Motor neuron (in vitro differentiated cells): ENCODE measurements around the gene ZNF524. TPM values are rescaled to one million over a fixed set of nuclear protein-coding genes. Genes with fewer than 3 reads are reported as not detected.

Experiments used
- ATAC-seq, 8 experiments: fragments of 200-7000 bp; cut with Tn5 transposase; replicated peaks in 6 of 8; 2 replicates each; pipeline ENCODE4 v1.8.0; 2021; ENCODE audit warnings: mild to moderate bottlenecking in 8 of 8, moderate library complexity in 8 of 8
- H3K27ac ChIP-seq, 2 donors: fragments of 250-450 bp; sonication (Bioruptor Pico); 2 replicates each; pipeline ENCODE4 v1.9.0; 2021; ENCODE audit warnings: antibody characterized with exemption in 2 of 2, mild to moderate bottlenecking in 2 of 2, moderate library complexity in 1 of 2
- H3K4me1 ChIP-seq, 2 donors: fragments of 250-450 bp; sonication (Bioruptor Pico); replicated peaks in 1 of 2; 2 replicates each; pipeline ENCODE4 v1.6.1; 2021; ENCODE audit warnings: antibody characterized with exemption in 2 of 2, mild to moderate bottlenecking in 2 of 2, moderate library complexity in 1 of 2
- H3K4me3 ChIP-seq, 5 donors: fragments of 250-450 bp; sonication (Bioruptor Pico); 2 replicates each; pipeline ENCODE4 v1.9.0; 2021; ENCODE audit warnings: antibody characterized with exemption in 5 of 5, mild to moderate bottlenecking in 5 of 5, moderate library complexity in 4 of 5
- WGBS, 10 experiments: fragments of 450-650 bp; shearing (Covaris generic); methylation state at CpG; one replicate each; pipeline ENCODE4 v1.0.0; 2022; 5-methylcytosine and 5-hydroxymethylcytosine counted together
- in situ Hi-C, 9 experiments: fragments of 400-800 bp; cut with MboI; loops; one replicate each; pipeline ENCODE4 v1.15.0; 2021; ENCODE audit warnings: low sequenced_read_pairs in 9 of 9, low pct_unique_long_range_greater_than_20kb in 2 of 9; ENCODE audit not compliant: unreplicated experiment in 9 of 9
- total RNA-seq, 8 experiments: library from RNA; unstranded; fragments of 300-600 nt; gene quantifications; 2 replicates each; pipeline versions ENCODE4 v1.2.3 to v1.2.4, GENCODE V29; 2022

The ZNF524 gene
- total RNA-seq, 8 experiments from 2014 or later: 3.7 to 12.3 (median 5.4) TPM

DNA sequence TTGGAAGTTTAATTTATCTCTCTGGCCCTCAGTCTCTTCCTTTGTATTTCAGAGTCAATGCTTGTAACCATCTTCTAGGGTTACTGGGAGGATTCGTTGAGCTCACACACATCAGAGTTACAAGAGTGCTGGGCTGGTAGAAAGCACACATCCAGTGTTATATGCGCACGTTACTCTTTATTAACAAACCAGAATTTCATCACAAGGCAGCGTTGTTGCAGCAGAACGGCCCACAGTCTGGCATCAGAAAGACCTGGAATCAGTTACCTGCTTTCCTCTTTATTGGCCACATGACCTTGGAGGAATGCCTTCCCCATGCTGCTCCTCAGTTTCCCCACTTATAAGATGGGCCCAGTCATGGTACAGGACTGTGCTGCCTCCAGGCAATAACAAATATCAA, 9.2 kb downstream of the ZNF524 start:
- H3K27ac ChIP-seq: no peak overlapping the region
- WGBS, 10 experiments: 40 to 100% (median 91%) methylated on average over 1 to 5 of the region's 5 CpGs; no CpG with 5 or more reads in 3 of the 10 experiments
- in situ Hi-C loops: loop anchor here in 1 of 9 experiments (10.0 kb wide), 1 partner anchor 95 kb away; no protein-coding TSS in a partner anchor
- no peak for ATAC-seq
- H3K4me1 ChIP-seq: peaks cover under 1 to 7% of the 10 kb centered on the region in 2 donors
- H3K4me3 ChIP-seq: no peak overlapping the region

DNA sequence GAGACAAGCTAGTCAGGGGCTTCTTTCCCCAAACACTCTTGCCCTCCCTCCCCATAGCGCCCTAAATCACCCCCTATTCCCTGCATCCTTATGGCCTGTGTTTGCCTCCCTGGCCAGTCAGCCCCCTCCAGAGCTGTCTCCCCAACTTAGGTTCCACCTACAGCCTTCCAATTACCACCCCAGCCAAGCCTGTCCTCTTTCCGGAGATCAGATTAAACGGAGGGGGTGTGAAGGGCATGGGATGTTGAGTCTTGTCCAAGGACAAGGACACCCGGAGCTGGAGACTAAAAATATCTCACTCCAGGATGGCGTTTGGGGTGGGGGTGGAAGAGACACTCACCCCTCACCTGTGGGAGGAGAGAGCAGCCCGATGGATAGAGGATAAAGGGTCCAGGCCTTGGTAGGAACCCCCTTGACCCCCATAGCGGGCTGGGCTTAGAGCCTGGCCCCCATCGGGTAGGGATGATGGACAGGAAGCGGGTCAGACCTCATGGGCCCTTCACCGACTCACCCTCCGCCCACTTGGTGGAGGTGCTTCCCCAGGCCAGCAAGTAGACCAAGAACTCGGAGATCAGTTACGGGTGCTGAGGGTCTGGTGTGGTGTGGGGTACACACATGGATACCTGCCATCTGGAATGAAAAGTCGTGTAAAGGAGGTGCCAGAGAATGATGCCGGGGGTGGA, 11.4 kb downstream of the ZNF524 start:
- 0 to 100% (median 77%) methylated on average over 1 to 4 of the region's 15 CpGs; no CpG with 5 or more reads in 4 of the 10 experiments for WGBS, 10 experiments
- Histone ChIP-seq H3K4me1 (peaks cover 0 to 5% of the 10 kb centered on the region in 2 donors), H3K27ac (peak overlapping the region in 1 of 2 donors; percentile 20), H3K4me3 (no peak overlapping the region)
- no peak for ATAC-seq
- in situ Hi-C loops: no loop called here

- in situ Hi-C loops: no loop called here
- WGBS, 10 experiments: 86 to 100% (median 100%) methylated on average over 1 to 2 of the region's 3 CpGs; no CpG with 5 or more reads in 2 of the 10 experiments
- no peak overlapping the region for H3K4me3 ChIP-seq
- H3K4me1 ChIP-seq: no peaks in the 10 kb centered on the region
- no peak overlapping the region for H3K27ac ChIP-seq
- ATAC-seq: no peak
These were observed 12.0 kb downstream of the ZNF524 start for GRCh38 chr19:55611983-55612645.

DNA sequence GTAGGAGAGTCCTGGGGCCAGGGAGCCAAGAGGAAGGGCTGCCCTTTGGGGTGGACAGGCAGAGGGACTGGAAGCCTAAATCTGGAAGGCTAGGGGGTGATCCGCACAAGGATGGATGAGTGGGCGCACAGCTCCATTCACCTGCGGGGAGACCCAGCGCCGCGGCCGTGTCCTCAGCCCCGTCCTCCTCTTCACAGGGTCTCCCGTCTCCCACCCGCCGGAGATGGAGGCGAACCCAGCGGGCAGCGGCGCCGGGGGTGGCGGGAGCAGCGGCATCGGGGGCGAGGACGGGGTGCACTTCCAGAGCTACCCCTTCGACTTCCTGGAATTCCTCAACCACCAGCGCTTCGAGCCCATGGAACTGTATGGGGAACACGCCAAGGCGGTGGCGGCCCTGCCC, 13.3 kb downstream of the ZNF524 start:
- Histone ChIP-seq H3K4me3 (no peak overlapping the region), H3K27ac (no peak overlapping the region), H3K4me1 (no peaks in the 10 kb centered on the region)
- ATAC-seq: peak in 2 of 8 experiments; percentile 8 to 11
- WGBS, 10 experiments: no CpG with 5 or more reads among the region's 27 CpGs
- in situ Hi-C loops: no loop called here

DNA sequence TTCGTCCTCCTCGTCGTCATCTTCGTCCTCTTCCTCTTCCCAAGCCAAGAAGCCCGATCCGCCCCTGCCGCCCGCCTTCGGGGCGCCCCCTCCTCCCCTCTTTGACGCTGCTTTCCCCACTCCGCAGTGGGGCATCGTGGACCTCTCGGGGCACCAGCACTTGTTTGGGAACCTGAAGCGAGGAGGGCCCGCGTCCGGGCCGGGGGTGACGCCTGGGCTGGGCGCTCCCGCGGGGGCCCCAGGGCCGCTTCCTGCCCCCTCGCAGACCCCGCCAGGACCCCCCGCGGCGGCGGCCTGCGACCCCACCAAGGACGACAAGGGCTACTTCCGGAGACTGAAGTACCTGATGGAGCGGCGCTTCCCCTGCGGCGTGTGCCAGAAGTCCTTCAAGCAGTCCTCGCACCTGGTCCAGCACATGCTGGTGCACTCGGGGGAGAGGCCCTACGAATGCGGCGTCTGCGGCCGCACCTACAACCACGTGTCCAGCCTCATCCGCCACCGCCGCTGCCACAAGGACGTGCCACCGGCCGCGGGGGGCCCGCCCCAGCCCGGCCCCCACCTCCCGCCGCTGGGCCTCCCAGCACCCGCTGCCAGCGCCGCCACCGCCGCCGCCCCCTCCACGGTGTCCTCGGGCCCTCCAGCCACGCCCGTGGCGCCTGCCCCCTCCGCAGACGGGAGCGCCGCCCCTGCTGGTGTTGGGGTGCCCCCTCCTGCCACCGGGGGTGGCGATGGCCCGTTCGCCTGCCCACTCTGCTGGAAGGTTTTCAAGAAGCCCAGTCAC, 14.0 kb downstream of the ZNF524 start:
- peak in 4 of 8 experiments; percentile 12 to 19 (median 14) for ATAC-seq
- no CpG with 5 or more reads among the region's 75 CpGs for WGBS, 10 experiments
- H3K27ac ChIP-seq: no peak overlapping the region
- H3K4me1 ChIP-seq: no peaks in the 10 kb centered on the region
- H3K4me3 ChIP-seq: no peak overlapping the region
- in situ Hi-C loops: no loop called here

GRCh38 chr19:55614711-55615542, 14.8 kb downstream of the ZNF524 start:
- no peak overlapping the region for H3K4me3 ChIP-seq
- no peak overlapping the region for H3K27ac ChIP-seq
- 100% methylated on average over 1 of the region's 98 CpGs; no CpG with 5 or more reads in 9 of the 10 experiments for WGBS, 10 experiments
- in situ Hi-C loops: no loop called here
- H3K4me1 ChIP-seq: no peaks in the 10 kb centered on the region
- peak in 4 of 8 experiments; percentile 8 to 21 (median 13) for ATAC-seq

DNA sequence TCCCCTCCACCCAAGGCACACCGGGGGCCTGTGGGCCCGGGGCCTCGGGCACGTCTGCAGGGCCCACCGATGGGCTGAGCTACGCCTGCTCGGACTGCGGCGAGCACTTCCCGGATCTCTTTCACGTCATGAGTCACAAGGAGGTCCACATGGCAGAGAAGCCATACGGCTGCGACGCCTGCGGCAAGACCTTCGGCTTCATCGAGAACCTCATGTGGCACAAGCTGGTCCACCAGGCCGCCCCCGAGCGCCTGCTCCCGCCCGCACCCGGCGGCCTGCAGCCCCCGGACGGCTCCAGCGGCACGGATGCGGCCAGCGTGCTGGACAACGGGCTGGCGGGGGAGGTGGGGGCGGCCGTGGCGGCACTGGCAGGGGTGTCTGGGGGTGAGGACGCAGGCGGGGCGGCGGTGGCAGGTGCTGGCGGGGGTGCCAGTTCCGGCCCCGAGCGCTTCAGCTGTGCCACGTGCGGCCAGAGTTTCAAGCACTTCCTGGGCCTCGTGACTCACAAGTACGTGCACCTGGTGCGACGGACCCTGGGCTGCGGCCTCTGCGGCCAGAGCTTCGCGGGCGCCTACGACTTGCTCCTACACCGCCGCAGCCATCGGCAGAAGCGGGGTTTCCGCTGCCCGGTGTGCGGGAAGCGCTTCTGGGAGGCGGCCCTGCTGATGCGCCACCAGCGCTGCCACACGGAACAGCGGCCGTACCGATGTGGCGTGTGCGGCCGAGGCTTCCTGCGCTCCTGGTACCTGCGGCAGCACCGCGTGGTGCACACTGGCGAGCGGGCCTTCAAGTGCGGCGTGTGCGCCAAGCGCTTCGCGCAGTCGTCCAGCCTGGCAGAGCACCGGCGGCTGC, 15.7 kb downstream of the ZNF524 start:
- ATAC-seq: peak in 1 of 8 experiments; percentile 14
- H3K4me1 ChIP-seq: no peaks in the 10 kb centered on the region
- no peak overlapping the region for H3K4me3 ChIP-seq
- in situ Hi-C loops: no loop called here
- 90 to 100% (median 100%) methylated on average over 4 to 8 of the region's 88 CpGs; no CpG with 5 or more reads in 7 of the 10 experiments for WGBS, 10 experiments
- H3K27ac ChIP-seq: no peak overlapping the region

- H3K27ac ChIP-seq: no peak overlapping the region
- in situ Hi-C loops: no loop called here
- H3K4me1 ChIP-seq: no peaks in the 10 kb centered on the region
- ATAC-seq: no peak
- no peak overlapping the region for H3K4me3 ChIP-seq
- WGBS, 10 experiments: 97 to 100% (median 98%) methylated on average over 6 to 11 of the region's 38 CpGs; no CpG with 5 or more reads in 7 of the 10 experiments
These were observed 16.3 kb downstream of the ZNF524 start for GRCh38 chr19:55616395-55616875.

DNA sequence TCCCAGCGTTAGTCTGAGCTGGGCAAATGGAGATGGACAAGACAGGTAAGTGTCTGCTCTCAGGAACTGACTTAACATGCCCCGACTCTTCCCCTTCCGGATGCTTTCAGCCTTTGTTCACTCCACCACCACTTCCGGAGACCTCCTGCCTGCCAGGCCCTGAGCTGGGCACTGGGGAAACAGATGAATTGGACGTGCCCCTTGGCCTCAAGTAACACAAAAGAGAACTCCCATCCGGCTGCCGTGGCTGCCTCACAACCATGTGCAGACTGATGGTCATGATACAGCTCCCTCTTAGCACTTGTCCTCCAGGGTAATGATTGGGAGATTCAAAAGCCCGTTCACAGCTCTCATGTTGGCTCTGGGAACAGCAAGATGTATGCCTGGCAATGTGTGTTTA, 17.3 kb downstream of the ZNF524 start:
- Histone ChIP-seq H3K4me1 (no peaks in the 10 kb centered on the region), H3K27ac (no peak overlapping the region), H3K4me3 (no peak overlapping the region)
- WGBS, 10 experiments: 74 to 100% (median 92%) methylated on average over 3 to 8 of the region's 8 CpGs; no CpG with 5 or more reads in 4 of the 10 experiments
- in situ Hi-C loops: no loop called here
- ATAC-seq: peak in 1 of 8 experiments; percentile 13

- WGBS, 10 experiments: 80 to 100% (median 89%) methylated on average over 1 to 7 of the region's 7 CpGs; no CpG with 5 or more reads in 3 of the 10 experiments
- in situ Hi-C loops: no loop called here
These were observed 18.3 kb downstream of the ZNF524 start for GRCh38 chr19:55618426-55618825.

GRCh38 chr19:55619286-55619685, 19.2 kb downstream of the ZNF524 start:
- H3K27ac ChIP-seq: no peak overlapping the region
- no peak for ATAC-seq
- WGBS, 10 experiments: 47 to 100% (median 100%) methylated on average over 1 to 3 of the region's 3 CpGs; no CpG with 5 or more reads in 1 of the 10 experiments
- in situ Hi-C loops: no loop called here
- peaks cover 0 to 5% of the 10 kb centered on the region in 2 donors for H3K4me1 ChIP-seq
- no peak overlapping the region for H3K4me3 ChIP-seq

More at GRCh38 chr19:55618426-55618825, 18.3 kb downstream of the ZNF524 start:
- no peak overlapping the region for H3K4me3 ChIP-seq
- ATAC-seq: no peak
- peaks cover 0 to under 1% of the 10 kb centered on the region in 2 donors for H3K4me1 ChIP-seq
- H3K27ac ChIP-seq: no peak overlapping the region
